Endodermal cell (in vitro differentiated cells): Measurements from ENCODE around the gene PREX1. TPM values are rescaled to one million over a fixed set of nuclear protein-coding genes. Genes with fewer than 3 reads are reported as not detected.

Experiments used
- DNase-seq: peaks from one replicate; pipeline ENCODE4 v3.0.0-alpha.2; 2017
- H3K27ac ChIP-seq: 2 replicates; pipeline ENCODE4 v1.5.1; 2013; ENCODE audit warnings: mild to moderate bottlenecking, low read depth, low read length, moderate library complexity
- H3K27me3 ChIP-seq: 2 replicates; pipeline ENCODE4 v1.6.1; 2013; ENCODE audit warnings: mild to moderate bottlenecking, low read length, moderate library complexity; ENCODE audit not compliant: insufficient read depth, control insufficient read depth, poor library complexity, severe bottlenecking
- H3K36me3 ChIP-seq: 2 replicates; pipeline ENCODE4 v1.7.0; 2013; ENCODE audit warnings: mild to moderate bottlenecking, low read length, moderate library complexity; ENCODE audit not compliant: control insufficient read depth, insufficient read depth
- H3K4me1 ChIP-seq: one replicate; pipeline ENCODE4 v1.7.0; 2013; ENCODE audit warnings: low read length; ENCODE audit not compliant: control insufficient read depth, insufficient read depth
- H3K4me3 ChIP-seq: 2 replicates; pipeline ENCODE4 v1.5.1; 2013; ENCODE audit warnings: mild to moderate bottlenecking, low read length, moderate library complexity
- H3K9ac ChIP-seq: 2 replicates; pipeline ENCODE4 v1.6.1; 2013; ENCODE audit warnings: mild to moderate bottlenecking, low read length, moderate library complexity; ENCODE audit not compliant: poor library complexity, severe bottlenecking; ENCODE audit errors: extremely low read depth
- H3K9me3 ChIP-seq: 2 replicates; pipeline ENCODE4 v1.6.1; 2013; ENCODE audit warnings: mild to moderate bottlenecking, low read length, moderate library complexity; ENCODE audit not compliant: control insufficient read depth
- H3K27ac Mint-ChIP-seq: 2 replicates; pipeline ENCODE4 v1.8.0; 2020; ENCODE audit warnings: mixed read lengths
- H3K27me3 Mint-ChIP-seq: 2 replicates; pipeline ENCODE4 v1.8.0; 2021; ENCODE audit warnings: mild to moderate bottlenecking, mixed read lengths; ENCODE audit not compliant: insufficient read depth
- H3K36me3 Mint-ChIP-seq: 2 replicates; pipeline ENCODE4 v1.8.0; 2020; ENCODE audit warnings: low read depth, mixed read lengths
- H3K4me1 Mint-ChIP-seq: 2 replicates; pipeline ENCODE4 v1.8.0; 2020; ENCODE audit warnings: mixed read lengths
- H3K4me3 Mint-ChIP-seq: 2 replicates; pipeline ENCODE4 v1.8.0; 2020; ENCODE audit warnings: mild to moderate bottlenecking, moderate library complexity, mixed read lengths
- H3K9me3 Mint-ChIP-seq: 2 replicates; pipeline ENCODE4 v1.8.0; 2020; ENCODE audit warnings: mild to moderate bottlenecking, mixed read lengths
- WGBS, 2 experiments: methylation state at CpG; one replicate each; pipeline versions ENCODE4 v1.1.5 to v1.1.7; 2013; ENCODE audit warnings: missing lambda C conversion rate in 2 of 2, mixed read lengths in 1 of 2; ENCODE audit not compliant: insufficient coverage in 1 of 2, insufficient read length in 1 of 2; 5-methylcytosine and 5-hydroxymethylcytosine counted together
- total RNA-seq, 2 donors: library from RNA; stranded (reverse); fragmentation: NEBNext Ultra II Directional in 1 of 2; extraction: Animal tissue kit (Norgen Biotek cat#: 25700) in 1 of 2; gene quantifications; 2 replicates in 1 of 2; 3 replicates in 1 of 2; pipeline ENCODE4 v1.2.1, GENCODE V29; 2021
- TF ChIP-seq, protein P1 (sequence below): fragments of 200-600 bp; sonication (generic); conservative IDR thresholded peaks from 2 replicates; pipeline ENCODE4 v1.5.0; 2021; ENCODE audit warnings: antibody characterized with exemption, mild to moderate bottlenecking

PREX1 gene
- total RNA-seq, 2 donors from 2014 or later = 65.3 to 70.5 TPM

DNA sequence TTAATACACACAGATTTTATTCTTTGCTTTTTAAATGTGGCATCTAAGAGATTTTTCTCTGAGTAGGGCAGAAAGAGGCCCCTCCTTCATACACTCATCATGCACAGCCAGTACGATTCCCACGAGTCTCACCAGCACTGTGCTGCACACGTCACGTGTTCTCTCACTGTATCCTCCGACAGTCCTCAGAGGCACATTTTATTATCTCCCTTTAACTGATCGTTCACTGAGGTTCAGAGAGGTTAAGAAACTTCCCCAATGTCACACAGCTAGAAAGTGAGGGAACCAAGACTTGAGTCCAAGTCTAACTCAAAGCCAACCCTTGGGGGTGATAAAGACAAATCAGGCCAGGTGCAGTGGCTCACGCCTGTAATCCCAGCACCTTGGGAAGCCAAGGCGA is 142.5 kb downstream of the PREX1 start:
- DNase-seq = no peak
- Mint-ChIP-seq H3K9me3 (no peaks in the 10 kb centered on the region), H3K4me3 (no peak overlapping the region), H3K36me3 (peaks cover 60% of the 10 kb centered on the region), H3K4me1 (peaks cover 29% of the 10 kb centered on the region), H3K27me3 (no peaks in the 10 kb centered on the region), H3K27ac (no peak overlapping the region)
- Histone ChIP-seq H3K4me1 (peaks cover 13% of the 10 kb centered on the region), H3K9ac (no peak overlapping the region), H3K27me3 (no peaks in the 10 kb centered on the region), H3K4me3 (no peak overlapping the region), H3K36me3 (peaks cover 72% of the 10 kb centered on the region), H3K27ac (no peak overlapping the region), H3K9me3 (no peaks in the 10 kb centered on the region)
- TF ChIP-seq, protein P1, sequence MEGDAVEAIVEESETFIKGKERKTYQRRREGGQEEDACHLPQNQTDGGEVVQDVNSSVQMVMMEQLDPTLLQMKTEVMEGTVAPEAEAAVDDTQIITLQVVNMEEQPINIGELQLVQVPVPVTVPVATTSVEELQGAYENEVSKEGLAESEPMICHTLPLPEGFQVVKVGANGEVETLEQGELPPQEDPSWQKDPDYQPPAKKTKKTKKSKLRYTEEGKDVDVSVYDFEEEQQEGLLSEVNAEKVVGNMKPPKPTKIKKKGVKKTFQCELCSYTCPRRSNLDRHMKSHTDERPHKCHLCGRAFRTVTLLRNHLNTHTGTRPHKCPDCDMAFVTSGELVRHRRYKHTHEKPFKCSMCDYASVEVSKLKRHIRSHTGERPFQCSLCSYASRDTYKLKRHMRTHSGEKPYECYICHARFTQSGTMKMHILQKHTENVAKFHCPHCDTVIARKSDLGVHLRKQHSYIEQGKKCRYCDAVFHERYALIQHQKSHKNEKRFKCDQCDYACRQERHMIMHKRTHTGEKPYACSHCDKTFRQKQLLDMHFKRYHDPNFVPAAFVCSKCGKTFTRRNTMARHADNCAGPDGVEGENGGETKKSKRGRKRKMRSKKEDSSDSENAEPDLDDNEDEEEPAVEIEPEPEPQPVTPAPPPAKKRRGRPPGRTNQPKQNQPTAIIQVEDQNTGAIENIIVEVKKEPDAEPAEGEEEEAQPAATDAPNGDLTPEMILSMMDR = no peak
- 86 to 94% methylated on average over 5 to 8 of the region's 8 CpGs for WGBS, 2 experiments

GRCh38 chr20:48684501-48685041 is 143.2 kb downstream of the PREX1 start:
- Histone ChIP-seq H3K27ac (no peak overlapping the region), H3K4me3 (no peak overlapping the region), H3K9ac (no peak overlapping the region), H3K36me3 (peaks cover 74% of the 10 kb centered on the region), H3K9me3 (no peaks in the 10 kb centered on the region), H3K4me1 (peaks cover 13% of the 10 kb centered on the region), H3K27me3 (no peaks in the 10 kb centered on the region)
- TF ChIP-seq, protein P1 = no peak
- no peaks in the 10 kb centered on the region for H3K9me3 Mint-ChIP-seq
- H3K27me3 Mint-ChIP-seq = no peaks in the 10 kb centered on the region
- H3K36me3 Mint-ChIP-seq = peaks cover 56% of the 10 kb centered on the region
- peak overlapping the region; percentile 67 for H3K27ac Mint-ChIP-seq
- DNase-seq = no peak
- WGBS, 2 experiments = 94 to 97% methylated on average over 10 to 14 of the region's 14 CpGs
- no peak overlapping the region for H3K4me3 Mint-ChIP-seq
- peaks cover 29% of the 10 kb centered on the region for H3K4me1 Mint-ChIP-seq

- peak overlapping the region; percentile 81 for H3K27ac ChIP-seq
- WGBS, 2 experiments = 91 to 93% methylated on average over 6 to 12 of the region's 12 CpGs
Observed at GRCh38 chr20:48683467-48684175, 144.2 kb downstream of the PREX1 start.

More at GRCh38 chr20:48683467-48684175, 144.2 kb downstream of the PREX1 start:
- DNase-seq = no peak
- Histone ChIP-seq H3K4me3 (no peak overlapping the region), H3K36me3 (peaks cover 73% of the 10 kb centered on the region), H3K27me3 (no peaks in the 10 kb centered on the region), H3K9me3 (no peaks in the 10 kb centered on the region), H3K4me1 (peaks cover 13% of the 10 kb centered on the region), H3K9ac (no peak overlapping the region)
- Mint-ChIP-seq H3K27ac (no peak overlapping the region), H3K36me3 (peaks cover 46% of the 10 kb centered on the region), H3K4me1 (peaks cover 29% of the 10 kb centered on the region), H3K9me3 (no peaks in the 10 kb centered on the region), H3K27me3 (no peaks in the 10 kb centered on the region), H3K4me3 (no peak overlapping the region)
- TF ChIP-seq, protein P1 = no peak
